HG03280 (cell line): ENCODE data around the gene DRAXIN.

ENCODE experiments used
- ATAC-seq: cut with Tn5 transposase; IDR thresholded peaks from one replicate; pipeline ENCODE4 v1.9.1; 2021; ENCODE audit warnings: mild to moderate bottlenecking, moderate library complexity; ENCODE audit not compliant: unreplicated experiment

DRAXIN gene

DNA sequence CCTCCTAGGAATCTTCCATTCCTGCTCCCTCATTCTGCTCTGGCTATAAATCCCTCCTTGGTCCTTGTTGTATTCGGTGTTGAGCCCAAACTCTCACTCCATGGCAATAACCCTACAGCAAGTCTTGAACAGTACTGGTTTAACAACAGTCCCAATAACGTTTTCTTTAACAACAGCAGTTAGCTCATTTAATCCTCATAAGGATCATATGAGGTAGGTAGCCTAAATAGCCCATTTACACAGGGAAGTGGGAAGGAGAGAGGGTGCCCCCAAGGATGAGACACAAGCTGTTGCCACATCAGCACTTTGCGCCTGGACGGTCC lies 44.0 kb downstream of the DRAXIN start:
- ATAC-seq, result no peak

GRCh38 chr1:11735854-11736745 lies 44.6 kb downstream of the DRAXIN start, which contains the start of gene AGTRAP:
Gene AGTRAP, plus strand, starts transcription at chr1:11736136. Its CDS starts 73 bp downstream, at chr1:11736209.
- ATAC-seq, result peak; percentile 74

GRCh38 chr1:11736746-11737639 lies 45.5 kb downstream of the DRAXIN start:
- ATAC-seq, result peak; percentile 20

- ATAC-seq, result no peak
These were observed 46.6 kb downstream of the DRAXIN start for GRCh38 chr1:11738096-11738495.

DNA sequence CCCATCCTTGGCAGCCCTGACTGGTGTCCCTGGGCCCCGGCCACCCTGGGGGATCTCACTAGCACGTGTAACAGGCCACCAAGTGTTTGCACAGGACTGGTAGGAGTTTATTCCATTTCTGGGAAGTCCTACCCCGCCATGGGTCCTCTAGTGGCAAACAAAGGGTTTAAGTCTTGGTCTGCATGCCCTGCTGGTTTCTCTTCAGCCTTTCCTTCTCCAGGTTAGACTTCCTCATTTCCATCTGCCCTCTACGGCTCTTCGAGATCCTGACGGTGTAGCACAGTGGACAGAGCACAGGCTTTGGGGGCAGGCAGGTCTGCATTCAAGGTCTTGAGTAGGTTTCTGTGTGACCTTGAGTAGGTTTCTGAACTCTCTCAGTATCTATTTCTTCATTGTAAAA lies 47.3 kb downstream of the DRAXIN start:
- no peak for ATAC-seq

- ATAC-seq, result no peak
These were observed 49.0 kb downstream of the DRAXIN start for GRCh38 chr1:11740258-11741192.

DNA sequence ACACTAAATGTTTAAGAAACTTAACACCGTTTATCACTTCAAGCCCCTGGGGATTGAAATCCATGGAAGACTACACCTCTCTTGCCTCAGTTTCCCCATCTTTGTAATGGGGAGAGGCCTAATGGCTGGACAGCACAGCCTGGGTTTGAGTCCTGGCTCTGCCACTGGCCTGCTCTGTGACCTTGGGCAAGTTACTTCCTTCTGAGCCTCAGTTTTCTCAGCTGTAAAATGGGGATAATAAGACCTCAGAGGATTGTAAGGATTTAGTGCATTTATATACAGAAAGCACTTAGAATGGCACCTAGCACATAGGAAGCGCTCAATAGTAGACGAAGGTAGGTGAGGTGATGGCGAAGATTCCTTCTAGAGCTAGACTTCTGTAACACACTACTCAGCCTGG lies 50.0 kb downstream of the DRAXIN start:
- ATAC-seq, result no peak

DNA sequence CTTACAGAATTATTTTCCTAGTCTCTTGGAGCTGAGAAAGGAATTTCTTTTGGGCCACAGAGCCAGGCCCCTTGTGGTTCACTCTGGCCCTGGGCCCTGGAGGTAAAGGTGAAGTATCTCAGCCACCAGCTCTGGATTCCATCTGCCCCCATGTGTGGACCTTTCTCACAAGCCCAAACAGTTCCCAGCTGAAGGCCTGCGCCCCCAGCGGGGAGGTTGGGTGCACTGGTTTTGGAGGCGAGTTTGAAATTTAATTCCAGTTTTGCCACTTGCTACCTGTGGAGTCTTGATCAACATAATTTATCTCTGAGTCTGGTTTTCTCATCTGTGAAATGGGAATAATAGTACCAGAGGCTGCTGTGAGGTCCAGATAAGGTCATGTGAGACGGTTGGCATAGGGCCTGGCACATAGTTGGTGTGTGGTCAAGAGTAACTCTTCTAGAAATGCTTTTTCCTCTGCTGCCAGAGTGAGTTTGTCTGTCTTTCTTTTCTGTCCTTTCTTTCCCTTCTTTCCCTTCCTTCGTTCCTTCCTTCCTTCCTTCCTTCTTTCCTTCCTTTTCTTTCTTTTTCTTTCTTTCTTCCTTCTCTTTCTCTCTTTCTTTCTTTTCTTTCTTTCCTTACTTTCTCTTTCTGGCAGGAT lies 50.5 kb downstream of the DRAXIN start:
- no peak for ATAC-seq

- no peak for ATAC-seq
These were observed 52.8 kb downstream of the DRAXIN start for GRCh38 chr1:11744287-11744686.

DNA sequence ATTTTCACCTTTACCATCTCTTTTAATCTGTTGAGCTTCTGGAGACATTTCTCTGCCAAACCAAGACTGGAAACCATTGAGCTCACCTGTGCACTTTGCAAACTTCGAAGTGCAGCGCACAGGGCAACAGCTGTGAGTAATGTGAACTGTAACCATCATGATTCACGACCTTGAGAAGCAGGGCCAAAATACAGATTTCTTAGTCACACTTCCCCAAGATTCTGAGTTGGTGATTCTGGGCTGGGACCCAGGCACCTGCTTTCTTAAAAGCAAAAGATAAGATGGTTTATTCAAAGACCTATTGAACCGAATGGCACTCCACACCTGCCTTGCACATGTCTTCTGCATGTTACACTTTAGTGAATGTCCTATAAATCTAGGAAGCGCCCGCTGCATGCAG lies 54.6 kb downstream of the DRAXIN start:
- no peak for ATAC-seq

DNA sequence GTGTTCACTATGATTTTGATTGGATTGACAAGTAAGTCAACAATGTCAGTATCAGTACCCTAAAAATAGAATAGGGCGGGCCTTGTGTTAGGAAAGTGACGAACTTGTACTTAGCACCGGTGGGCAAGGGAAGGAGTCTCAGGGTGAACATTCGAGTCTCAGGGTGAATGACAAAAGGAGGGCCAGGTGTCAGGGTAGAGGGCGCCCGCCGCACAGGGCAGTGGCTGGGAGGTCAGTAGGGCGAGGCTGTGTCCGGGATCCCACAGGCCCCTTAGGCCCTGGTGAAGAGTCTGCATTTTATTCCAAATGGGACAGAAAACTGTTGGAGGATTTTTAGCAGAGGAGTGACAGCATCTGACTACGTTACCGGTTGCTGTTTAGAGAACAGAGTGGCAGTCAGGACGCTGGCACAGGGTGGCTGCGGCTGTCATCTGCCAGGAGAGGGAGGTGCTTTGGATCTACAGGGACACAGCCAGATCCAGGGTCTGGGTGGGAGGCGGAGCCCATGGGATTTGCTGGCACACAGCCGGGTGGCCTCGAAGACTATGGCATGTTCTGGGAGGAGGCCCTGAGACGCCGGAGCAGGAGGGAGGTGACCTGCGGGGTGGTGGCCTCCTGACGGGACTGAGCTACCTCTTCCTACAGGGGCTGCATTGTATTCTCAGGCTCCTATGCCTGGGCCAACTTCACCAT lies 55.4 kb downstream of the DRAXIN start:
- no peak for ATAC-seq

DNA sequence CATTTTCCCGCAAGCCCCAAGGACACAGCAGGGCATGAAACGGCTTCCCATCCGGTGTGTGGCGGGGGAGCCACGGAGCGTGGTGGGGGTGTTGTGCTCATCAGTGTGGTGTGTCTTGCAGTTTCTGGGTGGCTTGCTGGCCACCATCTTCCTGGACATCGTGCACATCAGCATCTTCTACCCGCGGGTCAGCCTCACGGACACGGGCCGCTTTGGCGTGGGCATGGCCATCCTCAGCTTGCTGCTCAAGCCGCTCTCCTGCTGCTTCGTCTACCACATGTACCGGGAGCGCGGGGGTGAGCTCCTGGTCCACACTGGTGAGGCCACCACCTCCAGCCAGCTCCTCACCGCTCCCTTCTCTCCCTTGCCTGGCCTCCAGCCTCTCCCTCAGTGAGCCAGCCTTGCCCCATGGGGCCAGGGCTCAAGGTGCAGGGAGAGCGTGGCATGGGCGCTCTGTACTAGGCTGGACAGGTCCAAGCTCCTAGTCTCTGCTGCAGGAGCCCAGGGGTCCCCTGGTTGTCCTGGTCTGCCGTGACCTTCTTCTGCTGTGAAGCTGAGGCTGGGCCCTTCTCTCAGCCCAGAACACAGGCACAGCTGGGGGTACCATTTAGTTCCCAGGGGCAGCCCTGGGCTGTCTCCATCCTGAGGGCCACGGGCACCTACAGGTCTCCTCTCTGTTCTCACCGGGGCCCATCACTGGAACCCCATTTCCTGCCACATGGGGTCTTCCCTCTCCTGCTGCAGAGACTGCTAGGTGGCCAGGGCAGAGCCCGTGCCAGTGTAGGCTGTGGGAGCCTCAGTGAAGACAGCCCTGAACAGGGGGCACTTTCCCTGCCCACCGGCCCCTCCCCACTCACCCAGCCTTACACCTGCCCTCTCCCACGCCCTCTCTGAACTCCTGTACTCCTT lies 57.0 kb downstream of the DRAXIN start:
- ATAC-seq, result no peak

- no peak for ATAC-seq
These were observed 57.7 kb downstream of the DRAXIN start for GRCh38 chr1:11749203-11749689.

DNA sequence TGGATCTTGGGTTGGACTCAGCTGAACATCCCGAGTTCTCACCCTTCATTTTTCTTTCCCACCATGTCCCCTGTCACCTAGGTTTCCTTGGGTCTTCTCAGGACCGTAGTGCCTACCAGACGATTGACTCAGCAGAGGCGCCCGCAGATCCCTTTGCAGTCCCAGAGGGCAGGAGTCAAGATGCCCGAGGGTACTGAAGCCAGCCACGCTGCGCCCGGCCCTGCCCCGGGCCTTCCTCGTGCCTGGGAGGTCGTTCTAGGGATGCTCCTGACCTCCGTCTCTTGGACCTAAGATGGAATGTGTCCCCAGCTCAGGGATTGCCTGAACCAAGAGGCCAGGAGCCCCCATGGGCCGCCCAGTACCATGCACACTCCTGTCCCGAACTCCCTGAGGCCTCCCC lies 58.5 kb downstream of the DRAXIN start:
- no peak for ATAC-seq

DNA sequence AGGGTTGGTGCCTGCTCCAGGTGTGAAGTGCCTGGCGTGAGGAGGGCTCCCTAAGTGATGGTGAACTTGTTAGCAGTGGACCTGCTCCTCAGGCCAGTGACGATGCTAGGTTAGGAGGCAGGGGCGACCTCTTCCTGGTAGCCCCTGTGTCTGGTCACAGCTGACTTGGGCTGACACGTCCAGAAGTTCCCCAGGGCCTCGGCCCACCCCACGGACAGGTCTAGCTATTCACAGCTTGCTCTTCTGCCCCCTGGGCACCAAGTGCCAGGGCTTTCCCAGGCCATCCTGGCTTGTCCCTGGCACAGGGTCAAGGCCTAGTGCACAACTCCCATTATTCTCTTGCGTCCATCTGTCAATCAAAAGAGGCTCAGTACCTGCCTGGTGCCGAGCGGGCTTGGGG lies 59.6 kb downstream of the DRAXIN start:
- ATAC-seq, result no peak

DNA sequence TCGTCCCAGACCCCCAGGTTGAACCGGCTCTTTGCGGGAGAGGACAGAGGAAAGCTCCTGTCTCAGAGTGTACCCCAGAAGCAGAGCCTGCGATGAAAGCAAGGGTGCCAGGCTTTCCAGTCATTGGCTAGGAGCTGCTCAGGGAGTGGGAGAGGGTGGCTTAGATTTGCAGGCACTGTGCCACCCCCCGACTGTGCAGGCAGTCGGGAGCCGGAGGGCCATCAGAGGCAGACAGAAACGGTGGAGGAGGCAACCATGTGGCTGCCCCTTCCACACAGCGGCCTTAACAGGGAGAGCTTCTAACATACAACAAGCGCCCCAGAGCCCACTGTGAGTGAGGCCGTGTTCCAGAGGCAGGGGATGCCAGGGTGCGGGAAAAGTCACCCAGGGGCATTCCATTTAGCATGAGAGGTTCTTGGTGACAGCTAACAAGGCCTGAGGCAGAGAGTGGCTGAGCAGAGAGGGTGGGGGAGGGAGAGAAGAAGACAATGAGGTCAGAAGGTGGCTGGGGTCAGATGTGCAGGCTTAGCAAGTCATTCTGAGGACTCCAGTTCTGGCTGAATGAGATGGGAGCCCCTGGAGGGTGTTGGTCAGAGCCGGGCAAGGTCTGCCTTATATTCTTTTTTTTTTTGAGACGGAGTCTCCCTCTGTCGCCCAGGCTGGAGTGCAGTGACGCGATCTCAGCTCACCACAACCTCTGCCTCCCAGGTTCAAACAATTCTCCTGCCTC lies 61.0 kb downstream of the DRAXIN start:
- ATAC-seq, result no peak

DNA sequence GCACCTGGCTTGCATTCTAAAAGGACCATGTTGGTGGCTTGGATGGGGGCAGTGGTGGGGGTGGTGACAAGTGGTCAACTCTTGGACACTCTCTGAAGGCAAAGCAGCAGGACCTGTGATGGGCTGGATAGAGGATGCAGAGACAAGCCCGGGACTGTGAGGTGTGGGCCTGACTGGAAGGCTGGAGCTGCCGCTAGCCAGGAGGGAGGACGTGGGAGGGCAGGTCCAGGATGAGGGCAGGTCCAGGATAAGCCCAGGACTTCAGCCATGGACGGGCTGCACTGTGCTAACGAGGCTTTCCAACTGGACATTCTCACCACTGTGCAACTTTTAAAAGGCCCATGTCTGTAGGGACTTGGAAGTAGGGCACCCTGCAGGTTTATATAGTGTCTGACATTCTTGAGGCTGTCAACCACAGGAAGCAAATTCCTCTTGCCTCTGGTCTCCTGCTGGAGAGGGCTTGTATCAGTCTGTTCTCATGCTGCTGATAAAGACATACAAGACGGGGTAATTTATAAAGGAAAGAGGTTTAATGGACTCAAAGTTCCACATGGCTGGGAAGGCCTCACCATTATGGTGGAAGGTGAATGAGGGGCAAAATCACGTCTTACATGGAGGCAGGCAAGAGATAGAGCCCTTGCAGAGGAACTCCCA lies 62.2 kb downstream of the DRAXIN start:
- no peak for ATAC-seq
